ENCODE data around the gene MPC1.

Gene MPC1

DNA sequence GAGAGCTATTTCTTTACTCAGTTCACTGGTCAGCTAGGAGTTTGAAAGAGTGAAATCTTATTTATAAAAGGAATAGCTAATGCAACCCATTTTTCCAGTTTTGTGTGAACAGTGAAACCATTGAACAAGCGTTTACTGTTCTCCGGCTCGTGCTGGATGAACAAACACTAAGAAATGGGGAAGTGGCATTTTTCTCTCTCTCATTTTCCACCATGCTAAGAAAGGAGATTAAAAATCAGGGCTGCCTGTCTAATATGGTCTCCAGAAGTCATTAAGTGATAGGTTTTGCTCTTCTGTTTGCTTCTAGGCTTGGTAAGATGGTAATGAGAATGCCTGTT lies 39.6 kb downstream of the MPC1 start:
- DNase-seq: no peak

GRCh38 chr6:166342349-166343149 lies 40.2 kb downstream of the MPC1 start, which contains the start of gene SFT2D1:
SFT2D1 (minus strand) TSS chr6:166342545; CDS start chr6:166342481, 64 bp downstream.
- no peak for DNase-seq

- DNase-seq: no peak
Observed at GRCh38 chr6:166341977-166342348, 40.8 kb downstream of the MPC1 start.

DNA sequence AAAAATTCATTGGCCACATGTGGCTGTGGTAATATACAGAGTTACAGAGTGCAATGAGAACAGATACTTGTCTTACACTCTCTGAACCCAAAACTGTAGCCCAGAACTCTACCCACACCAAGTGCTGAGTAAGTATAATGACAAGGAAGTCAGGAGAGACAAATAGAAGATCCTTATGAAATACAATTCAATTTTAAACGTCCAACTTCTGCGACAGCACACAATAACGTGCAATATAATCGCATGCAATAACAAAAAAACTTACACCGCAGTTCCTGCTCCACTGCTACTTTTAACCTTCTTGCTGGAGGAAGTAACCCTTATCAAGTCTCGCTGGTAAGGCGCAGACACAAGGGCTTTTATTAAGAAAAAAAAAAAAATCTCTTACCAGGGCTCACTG lies 41.3 kb downstream of the MPC1 start:
- DNase-seq: no peak

- DNase-seq: no peak
Observed at GRCh38 chr6:166338854-166339253, 43.9 kb downstream of the MPC1 start.

GRCh38 chr6:166336847-166337246 lies 45.9 kb downstream of the MPC1 start:
- DNase-seq: no peak

DNA sequence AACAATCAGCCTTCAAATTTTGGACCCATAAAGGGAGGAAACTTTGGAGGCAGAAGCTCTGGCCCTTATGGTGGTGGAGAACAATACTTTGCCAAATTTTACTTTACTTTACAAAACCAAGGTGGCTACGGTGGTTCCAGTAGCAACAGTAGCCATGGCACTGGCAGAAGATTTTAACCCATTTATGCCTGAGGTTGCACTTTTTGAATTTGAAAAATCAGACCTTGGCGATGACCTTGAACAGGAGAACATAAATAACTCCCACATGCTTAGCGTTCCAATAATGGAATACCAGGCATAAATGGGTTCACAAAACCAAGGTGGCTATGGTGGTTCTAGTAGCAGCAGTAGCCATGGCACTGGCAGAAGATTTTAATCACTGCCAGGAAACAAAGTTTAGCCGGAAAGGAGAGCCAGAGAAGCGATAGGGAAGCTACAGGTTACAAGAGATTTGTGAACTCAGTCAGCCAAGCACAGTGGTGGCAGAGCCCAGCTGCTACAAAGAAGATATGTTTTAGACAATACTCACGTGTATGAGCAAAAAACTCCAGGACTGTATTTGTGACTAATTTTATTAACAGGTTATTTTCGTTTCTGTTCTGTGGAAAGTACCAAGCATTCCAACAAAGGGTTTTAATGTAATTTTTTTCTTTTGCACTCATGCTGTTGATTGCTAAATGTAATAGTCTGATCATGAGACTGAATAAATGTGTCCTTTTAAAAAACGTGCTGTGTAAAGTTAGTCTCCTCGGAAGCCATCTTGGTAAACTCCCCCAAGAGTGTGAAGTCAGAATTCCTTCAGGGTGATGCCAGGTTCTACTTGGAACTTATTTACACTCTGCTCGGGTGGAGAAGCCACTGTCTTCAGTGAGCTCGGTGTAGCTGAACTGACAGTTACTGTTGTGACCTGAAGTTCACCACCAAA lies 47.1 kb downstream of the MPC1 start:
- no peak for DNase-seq

- DNase-seq: no peak
Observed at GRCh38 chr6:166334878-166335277, 47.9 kb downstream of the MPC1 start.

GRCh38 chr6:166333172-166333995 lies 49.4 kb downstream of the MPC1 start:
- no peak for DNase-seq

DNA sequence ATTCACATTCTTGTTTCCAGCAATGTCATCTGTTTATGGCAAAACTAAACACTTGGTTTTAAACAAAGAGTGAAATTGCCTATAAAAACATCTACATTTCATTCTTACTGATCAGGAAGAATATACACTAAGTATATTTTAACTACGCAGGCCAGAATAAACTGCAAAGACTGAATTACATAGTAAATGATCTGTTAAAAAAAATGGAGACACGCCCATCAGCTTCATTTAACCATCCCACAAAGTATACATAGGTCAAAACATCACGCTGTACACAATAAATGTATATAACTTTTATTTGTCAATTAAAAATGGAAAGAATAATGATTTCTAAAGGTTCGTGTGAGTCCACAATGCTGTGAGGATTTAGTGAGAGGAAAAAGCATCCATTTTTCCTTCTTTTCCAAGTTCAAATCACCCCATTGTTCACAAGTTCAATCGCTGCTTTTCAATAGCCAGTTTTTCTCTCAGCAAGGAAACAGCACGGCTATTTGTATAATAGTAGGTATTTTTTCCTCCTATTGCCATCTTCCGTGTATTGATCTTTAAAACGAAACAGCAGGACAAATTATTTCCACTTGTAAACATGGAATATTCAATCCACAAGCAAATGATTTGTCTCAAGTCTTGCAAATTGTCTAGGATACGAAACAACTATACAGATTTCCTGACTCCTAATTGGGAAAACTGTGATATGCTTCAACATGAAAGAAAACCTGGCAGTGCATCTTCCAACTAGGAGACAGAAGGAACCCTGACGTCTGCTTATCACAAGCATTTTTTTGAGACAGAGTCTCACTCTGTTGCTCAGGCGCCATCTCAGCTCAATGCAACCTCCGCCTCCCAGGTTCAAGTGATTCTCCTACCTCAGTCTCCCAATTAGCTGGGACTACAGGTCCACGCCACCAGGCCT lies 51.0 kb downstream of the MPC1 start:
- DNase-seq: no peak

DNA sequence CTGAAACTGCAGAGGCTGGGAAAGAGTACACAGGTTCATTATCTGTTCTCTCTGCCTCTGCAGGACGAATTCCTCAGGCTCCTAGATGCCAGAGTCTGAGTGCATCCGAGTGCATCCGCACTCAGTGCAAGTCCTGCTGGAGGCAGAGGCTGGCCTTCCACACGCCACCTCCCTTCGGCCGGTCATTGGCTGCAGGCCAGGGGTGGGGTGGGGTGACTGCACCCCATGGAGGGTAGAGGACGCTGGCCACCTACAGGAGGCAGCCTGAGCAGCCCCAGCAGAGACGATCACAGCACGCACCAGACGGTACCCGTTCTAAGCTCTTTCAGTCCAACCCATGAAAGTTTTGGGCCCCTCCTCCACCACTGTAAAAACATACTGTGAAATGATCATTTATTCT lies 52.1 kb downstream of the MPC1 start:
- DNase-seq: no peak

DNA sequence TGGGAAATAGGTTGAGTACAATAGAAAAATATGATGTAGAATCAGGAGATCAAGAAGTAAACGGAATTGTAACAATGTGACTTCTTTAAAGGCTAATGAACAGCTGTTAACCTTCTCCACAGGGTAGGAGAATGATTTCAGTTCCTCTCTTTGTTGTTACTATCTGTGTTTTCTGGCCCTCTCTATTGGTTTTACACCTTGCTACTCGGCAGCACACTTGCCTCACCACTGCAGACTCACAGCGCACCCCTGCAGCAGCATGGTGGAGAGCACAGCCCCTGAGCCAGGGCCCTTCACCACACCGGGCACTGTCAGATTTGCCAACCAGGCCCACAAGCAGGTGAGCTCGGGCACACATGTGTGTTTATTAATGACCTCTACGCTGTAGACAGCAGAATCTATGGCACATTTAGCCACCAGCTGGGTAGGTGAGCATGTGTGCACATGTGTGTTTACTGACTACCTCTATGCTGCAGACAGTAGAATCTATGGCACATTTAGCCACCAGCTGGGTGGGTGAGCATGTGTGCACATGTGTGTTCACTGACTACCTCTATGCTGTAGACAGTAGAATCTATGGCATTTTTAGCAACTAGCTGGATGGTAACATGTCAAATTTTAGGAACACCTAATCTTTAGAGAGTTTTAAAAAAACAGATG lies 57.2 kb downstream of the MPC1 start:
- DNase-seq: no peak

DNA sequence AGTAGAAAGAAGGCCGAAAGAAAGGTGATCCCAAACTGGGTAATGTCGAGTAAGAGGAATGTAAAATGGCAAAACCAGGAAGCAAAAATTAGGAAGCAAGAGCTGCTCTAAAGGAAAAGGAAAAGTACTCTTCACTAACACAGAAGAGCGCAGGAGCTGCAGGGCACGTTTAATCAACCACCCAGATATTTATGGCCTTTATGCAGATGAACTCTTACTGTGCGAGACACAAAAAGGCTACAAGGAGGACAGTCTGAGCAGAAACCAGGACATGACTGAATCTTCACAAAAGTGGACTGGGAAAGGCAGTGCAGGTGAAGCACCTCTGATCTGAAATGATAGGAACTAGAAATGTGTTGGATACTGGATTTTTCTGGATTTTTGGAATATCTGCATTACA lies 59.3 kb downstream of the MPC1 start:
- DNase-seq: no peak

DNA sequence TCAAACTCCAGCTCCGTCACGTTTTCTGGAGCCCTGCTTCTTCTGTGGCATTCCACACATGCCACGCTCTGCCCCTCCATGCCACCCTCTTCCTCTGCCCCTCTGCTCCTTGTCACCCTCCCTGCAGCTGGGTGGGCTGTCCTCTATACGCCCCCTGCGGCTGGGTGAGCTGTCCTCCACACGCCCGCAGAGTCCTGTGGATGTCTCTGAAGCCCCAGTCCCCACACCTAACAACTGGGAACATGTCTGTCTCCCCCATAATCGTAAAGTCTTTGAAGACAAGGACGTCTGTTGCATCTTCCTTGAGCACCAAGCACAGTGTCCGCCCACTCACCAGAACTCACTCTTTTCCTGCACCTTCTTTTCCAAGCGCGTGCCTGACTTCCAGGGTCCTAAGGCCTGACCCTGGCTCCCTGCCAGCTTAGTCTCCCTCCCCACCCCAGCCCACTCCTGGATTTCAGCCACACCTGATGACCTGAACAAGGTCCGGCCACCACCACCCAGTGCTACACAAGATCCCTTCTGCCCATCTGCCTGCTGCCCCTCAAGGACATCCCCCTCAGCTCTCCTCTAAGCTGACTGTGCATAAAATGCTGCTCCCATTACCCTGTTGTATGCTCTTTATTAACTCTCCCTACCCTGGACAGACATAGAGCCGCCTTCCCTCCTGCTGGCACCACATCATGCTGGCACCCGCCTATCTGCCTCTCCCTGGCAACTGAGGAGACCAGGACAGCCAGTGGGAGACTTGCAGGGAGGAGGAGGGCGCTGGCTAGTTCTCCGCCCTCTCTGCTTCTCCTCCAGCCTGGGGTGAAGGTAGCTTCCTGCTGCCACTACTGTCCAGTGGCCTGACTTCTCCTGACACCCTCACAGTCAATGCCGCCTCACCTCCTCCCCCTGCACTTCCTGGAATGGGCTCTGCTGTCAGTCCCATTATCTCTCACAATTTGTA lies 63.8 kb downstream of the MPC1 start:
- peak; percentile 11 for DNase-seq

GRCh38 chr6:166318227-166318626 lies 64.5 kb downstream of the MPC1 start:
- DNase-seq: no peak

DNA sequence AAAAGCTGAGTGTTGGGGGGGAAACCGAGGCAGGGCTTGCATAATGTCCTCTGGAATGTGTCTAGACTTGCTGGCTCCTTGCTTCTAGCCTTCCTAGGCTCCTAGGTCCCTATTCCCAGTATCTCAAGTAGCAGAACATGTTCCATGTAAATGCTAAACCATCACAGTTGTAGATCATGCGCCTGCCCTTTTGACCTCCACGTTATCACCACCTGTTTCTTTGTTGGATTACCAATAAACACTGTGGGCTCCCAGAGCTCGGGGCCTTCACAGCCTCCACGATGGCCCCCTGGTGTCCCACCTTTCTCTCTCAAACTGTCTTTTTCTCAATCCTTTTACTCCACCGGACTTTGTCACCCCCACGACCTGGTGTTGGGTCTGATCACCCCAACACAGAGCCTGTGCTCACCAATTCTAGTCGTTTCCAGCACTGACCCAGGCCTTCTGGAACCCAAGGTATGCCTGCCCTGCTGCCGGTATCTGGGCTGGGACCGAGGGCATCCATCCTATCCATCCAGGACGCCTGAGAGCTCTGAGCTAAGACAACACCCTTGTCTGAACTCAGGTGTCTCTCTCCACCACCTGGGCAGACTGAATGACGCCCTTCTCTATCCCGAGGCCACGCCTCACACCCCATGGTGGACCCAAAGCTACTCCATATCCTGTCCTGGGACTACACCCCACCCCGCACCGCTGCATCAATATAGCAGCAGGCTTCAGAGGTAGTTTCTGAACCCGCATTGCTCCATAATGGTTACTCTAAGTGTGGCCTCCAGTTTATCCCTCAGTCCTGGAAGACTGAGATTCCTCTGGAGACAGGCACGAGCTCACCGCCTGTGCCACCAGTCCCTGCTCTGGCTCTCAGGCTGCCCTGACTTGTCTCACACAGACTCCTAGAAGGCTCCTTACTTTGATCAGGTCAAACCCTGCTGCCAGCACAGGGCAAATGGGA lies 65.2 kb downstream of the MPC1 start:
- no peak for DNase-seq

DNA sequence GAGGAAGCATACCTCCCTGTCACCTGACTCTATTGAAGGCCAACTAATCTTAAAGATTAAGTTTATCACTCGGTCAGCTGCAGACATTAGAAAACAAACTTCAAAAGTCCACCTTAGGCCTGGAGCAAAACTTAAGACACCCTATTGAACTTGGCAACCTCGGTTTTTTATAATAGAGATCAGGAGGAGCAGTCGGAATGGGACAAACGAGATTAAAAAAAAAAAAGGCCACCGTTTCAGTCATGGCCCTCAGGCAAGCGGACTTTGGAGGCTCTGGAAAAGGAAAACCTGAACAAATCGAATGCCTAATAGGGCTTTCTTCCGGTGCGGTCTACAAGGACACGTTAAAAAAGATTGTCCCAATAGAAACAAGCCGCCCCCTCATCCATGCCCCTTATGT lies 67.3 kb downstream of the MPC1 start:
- no peak for DNase-seq

Data from DMS 273 treated with DMSO at 0.1 percent for 48 hours (cell line).